ENCODE results near the gene PPIE.

DNA sequence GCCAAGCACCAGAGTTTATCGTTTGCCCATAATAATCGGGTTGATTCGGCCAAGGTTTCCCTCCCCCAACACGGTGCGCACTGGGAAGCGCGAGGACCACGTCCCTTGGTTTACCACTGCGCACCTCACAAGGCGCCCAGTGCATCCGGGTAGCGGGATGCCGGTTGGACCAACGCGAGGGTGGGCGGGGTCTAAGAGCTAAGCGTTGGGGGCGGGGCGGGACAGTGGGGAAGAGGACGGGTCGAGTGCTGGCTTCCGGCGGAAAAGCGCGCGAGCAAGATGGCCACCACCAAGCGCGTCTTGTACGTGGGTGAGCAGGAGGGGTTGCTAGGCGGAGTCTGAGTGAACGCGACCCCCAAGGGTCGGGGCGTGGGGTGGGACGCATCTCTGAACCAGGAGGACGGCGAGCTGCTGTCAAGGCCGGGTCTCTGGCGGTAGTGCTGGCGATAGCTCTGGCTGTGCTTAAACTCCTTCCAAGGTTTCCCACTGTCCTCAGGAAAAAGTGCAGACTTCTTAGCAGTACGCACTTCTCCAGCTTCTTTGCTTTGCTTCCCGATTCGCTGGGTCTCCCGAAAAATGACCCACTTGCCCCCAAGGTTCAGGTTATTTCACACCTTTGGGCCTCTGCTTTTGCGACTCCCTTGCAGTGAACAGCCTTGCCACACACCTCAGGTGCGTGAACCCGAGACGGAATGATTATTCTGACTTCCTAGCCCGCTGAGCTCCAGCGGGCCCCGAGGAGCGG is at the start of gene PPIE:
- TF ChIP-seq, protein P1, sequence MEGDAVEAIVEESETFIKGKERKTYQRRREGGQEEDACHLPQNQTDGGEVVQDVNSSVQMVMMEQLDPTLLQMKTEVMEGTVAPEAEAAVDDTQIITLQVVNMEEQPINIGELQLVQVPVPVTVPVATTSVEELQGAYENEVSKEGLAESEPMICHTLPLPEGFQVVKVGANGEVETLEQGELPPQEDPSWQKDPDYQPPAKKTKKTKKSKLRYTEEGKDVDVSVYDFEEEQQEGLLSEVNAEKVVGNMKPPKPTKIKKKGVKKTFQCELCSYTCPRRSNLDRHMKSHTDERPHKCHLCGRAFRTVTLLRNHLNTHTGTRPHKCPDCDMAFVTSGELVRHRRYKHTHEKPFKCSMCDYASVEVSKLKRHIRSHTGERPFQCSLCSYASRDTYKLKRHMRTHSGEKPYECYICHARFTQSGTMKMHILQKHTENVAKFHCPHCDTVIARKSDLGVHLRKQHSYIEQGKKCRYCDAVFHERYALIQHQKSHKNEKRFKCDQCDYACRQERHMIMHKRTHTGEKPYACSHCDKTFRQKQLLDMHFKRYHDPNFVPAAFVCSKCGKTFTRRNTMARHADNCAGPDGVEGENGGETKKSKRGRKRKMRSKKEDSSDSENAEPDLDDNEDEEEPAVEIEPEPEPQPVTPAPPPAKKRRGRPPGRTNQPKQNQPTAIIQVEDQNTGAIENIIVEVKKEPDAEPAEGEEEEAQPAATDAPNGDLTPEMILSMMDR (IDR thresholded peaks at IDR 0.05): no peak
- peak in 1 of 2 donors; percentile 81 for TF ChIP-seq EP300 (IDR thresholded peaks at IDR 0.05)
